22Rv1 (cell line): ENCODE data around the gene TEX13D.

Source experiments
- CTCF ChIP-seq: fragments of 450-650 bp; IDR thresholded peaks from 2 replicates; pipeline ENCODE4 v1.5.1; 2017; ENCODE audit warnings: mild to moderate bottlenecking
- ZFX ChIP-seq: fragments of 450-650 bp; IDR thresholded peaks from 2 replicates; pipeline ENCODE4 v1.6.1; 2017; ENCODE audit warnings: antibody characterized with exemption, borderline replicate concordance

- TF ChIP-seq CTCF (no peak), ZFX (no peak)
Measured at GRCh38 chrX:124344246-124344645, 11.8 kb downstream of the TEX13D start.
